Measurements from ENCODE around the gene TBC1D8. TPM values are rescaled to one million over a fixed set of nuclear protein-coding genes. Genes with fewer than 3 reads are reported as not detected.
A peak's percentile ranks its signal among the peaks of the same experiment; 100 is the strongest.

TBC1D8 gene
- total and polyA plus RNA-seq, 2 of the 13 experiments (the other 11 are each of a cell fraction or from before 2014, with no cell fraction given) = 45.1 to 95.4 TPM

DNA sequence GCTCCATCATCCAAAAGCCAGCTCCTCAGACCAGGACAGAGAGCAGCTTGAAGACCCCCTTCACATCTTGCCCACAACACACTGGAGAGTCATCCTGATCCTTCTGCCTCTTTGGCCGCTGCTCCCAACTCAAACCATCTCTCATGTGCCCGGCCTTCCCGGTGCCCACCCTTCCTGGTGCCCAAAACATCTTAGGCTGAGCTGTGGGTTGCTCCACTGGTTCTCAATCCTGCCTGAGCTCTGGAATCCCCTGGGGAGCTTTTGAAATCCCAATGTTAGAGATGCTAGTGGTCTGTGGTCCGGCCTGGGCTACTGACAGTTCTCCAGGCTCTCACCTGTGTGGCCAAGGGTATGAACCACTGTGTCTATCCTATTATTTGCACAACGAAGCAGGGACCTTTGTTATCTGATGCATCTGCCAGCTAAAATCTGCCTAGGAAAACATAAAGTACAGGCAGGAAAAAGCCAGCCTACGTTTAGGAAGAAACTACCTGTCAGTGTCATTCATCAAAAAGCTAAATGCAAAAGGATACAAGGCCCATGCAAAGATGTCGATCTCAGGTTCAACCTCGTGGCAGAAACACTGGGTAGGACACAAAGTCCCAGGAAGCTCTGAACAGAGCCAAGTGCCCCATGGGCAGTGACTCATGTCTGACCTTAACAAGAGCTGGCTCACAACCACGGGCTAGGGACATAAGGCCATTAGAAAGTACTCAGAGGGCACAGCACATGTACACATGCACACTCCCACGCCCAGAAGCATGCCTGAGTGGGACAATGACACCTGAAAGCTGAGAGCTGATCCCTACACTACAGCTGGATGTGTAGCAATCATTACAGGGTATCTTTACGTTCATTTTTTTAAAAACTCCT lies 30.8 kb downstream of the TBC1D8 start (continued):
- TF ChIP-seq, protein P1, sequence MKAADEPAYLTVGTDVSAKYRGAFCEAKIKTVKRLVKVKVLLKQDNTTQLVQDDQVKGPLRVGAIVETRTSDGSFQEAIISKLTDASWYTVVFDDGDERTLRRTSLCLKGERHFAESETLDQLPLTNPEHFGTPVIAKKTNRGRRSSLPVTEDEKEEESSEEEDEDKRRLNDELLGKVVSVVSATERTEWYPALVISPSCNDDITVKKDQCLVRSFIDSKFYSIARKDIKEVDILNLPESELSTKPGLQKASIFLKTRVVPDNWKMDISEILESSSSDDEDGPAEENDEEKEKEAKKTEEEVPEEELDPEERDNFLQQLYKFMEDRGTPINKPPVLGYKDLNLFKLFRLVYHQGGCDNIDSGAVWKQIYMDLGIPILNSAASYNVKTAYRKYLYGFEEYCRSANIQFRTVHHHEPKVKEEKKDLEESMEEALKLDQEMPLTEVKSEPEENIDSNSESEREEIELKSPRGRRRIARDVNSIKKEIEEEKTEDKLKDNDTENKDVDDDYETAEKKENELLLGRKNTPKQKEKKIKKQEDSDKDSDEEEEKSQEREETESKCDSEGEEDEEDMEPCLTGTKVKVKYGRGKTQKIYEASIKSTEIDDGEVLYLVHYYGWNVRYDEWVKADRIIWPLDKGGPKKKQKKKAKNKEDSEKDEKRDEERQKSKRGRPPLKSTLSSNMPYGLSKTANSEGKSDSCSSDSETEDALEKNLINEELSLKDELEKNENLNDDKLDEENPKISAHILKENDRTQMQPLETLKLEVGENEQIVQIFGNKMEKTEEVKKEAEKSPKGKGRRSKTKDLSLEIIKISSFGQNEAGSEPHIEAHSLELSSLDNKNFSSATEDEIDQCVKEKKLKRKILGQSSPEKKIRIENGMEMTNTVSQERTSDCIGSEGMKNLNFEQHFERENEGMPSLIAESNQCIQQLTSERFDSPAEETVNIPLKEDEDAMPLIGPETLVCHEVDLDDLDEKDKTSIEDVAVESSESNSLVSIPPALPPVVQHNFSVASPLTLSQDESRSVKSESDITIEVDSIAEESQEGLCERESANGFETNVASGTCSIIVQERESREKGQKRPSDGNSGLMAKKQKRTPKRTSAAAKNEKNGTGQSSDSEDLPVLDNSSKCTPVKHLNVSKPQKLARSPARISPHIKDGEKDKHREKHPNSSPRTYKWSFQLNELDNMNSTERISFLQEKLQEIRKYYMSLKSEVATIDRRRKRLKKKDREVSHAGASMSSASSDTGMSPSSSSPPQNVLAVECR (CRISPR knock-in tag; IDR thresholded peaks at IDR 0.05; ENCODE audit: borderline replicate concordance) = peak; percentile 71; the same call in 1 of the 2 replicates
- TF ChIP-seq ZBTB21 (CRISPR knock-in tag; IDR thresholded peaks at IDR 0.05) (0 out of 2 replicates have a peak, but pooled peaks have one; percentile 27), SP2 (CRISPR knock-in tag; IDR thresholded peaks at IDR 0.05) (no peak), DMAP1 (CRISPR knock-in tag; IDR thresholded peaks at IDR 0.05) (peak; percentile 91), ZNF558 (CRISPR knock-in tag; IDR thresholded peaks at IDR 0.05; ENCODE audit: borderline replicate concordance) (no peak; the same call in 1 of the 2 replicates), CBX1 (IDR thresholded peaks at IDR 0.05; ENCODE audit: low read depth) (no peak), ZNF605 (CRISPR knock-in tag; IDR thresholded peaks at IDR 0.05) (peak; percentile 65), SKI (IDR thresholded peaks at IDR 0.05; ENCODE audit: partially characterized antibody) (peak; percentile 81), SETDB1 (CRISPR knock-in tag; IDR thresholded peaks at IDR 0.05; ENCODE audit: borderline replicate concordance) (no peak), SCMH1 (CRISPR knock-in tag; IDR thresholded peaks at IDR 0.05; ENCODE audit: borderline replicate concordance) (no peak), GZF1 (CRISPR knock-in tag; IDR thresholded peaks at IDR 0.05) (no peak), SMAD3 (CRISPR knock-in tag; IDR thresholded peaks at IDR 0.05) (peak; percentile 82; the same call in 1 of the 2 replicates), ZFP1 (CRISPR knock-in tag; IDR thresholded peaks at IDR 0.05) (peak; percentile 86), THRA (CRISPR knock-in tag; IDR thresholded peaks at IDR 0.05; ENCODE audit: borderline replicate concordance) (peak; percentile 73; the same call in 1 of the 2 replicates), IKZF4 (CRISPR knock-in tag; IDR thresholded peaks at IDR 0.05; ENCODE audit: borderline replicate concordance, low read depth, not compliant biosample characterization) (no peak), DNMT1 (CRISPR knock-in tag; IDR thresholded peaks at IDR 0.05) (no peak), HIVEP1 (CRISPR knock-in tag; IDR thresholded peaks at IDR 0.05) (no peak), NPAS2 (CRISPR knock-in tag; IDR thresholded peaks at IDR 0.05; ENCODE audit: borderline replicate concordance) (no peak), POLR2A (IDR thresholded peaks at IDR 0.05; ENCODE audit: insufficient read depth in 1 of 2, low read depth in 2 of 2, low read length in 2 of 2) (0 out of 4 replicates have a peak, but pooled peaks of 1 of the 2 experiments have one; percentile 38), THAP11 (CRISPR knock-in tag; IDR thresholded peaks at IDR 0.05) (peak; percentile 71), NFRKB (IDR thresholded peaks at IDR 0.05) (no peak), CCAR2 (optimal IDR thresholded peaks at IDR 0.05; ENCODE audit: low read depth, low read length) (peak; percentile 40), STAG1 (CRISPR knock-in tag; IDR thresholded peaks at IDR 0.05) (peak; percentile 28), ZBTB7B (CRISPR knock-in tag; IDR thresholded peaks at IDR 0.05) (0 out of 2 replicates have a peak, but pooled peaks have one; percentile 37)
- TF ChIP-seq, protein P2, sequence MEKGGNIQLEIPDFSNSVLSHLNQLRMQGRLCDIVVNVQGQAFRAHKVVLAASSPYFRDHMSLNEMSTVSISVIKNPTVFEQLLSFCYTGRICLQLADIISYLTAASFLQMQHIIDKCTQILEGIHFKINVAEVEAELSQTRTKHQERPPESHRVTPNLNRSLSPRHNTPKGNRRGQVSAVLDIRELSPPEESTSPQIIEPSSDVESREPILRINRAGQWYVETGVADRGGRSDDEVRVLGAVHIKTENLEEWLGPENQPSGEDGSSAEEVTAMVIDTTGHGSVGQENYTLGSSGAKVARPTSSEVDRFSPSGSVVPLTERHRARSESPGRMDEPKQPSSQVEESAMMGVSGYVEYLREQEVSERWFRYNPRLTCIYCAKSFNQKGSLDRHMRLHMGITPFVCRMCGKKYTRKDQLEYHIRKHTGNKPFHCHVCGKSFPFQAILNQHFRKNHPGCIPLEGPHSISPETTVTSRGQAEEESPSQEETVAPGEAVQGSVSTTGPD (CRISPR knock-in tag; IDR thresholded peaks at IDR 0.05) = no peak

All from HepG2 (cell line).